HEK293T (cell line): ENCODE measurements around the gene CERS2.

Experiments
- CTBP1 ChIP-seq: fragments of 450-650 bp; IDR thresholded peaks from 2 replicates; pipeline ENCODE4 v1.6.1; 2016; ENCODE audit warnings: borderline replicate concordance
- FOXK2 ChIP-seq: fragments of 450-650 bp; IDR thresholded peaks from 2 replicates; pipeline ENCODE4 v1.6.1; 2016; ENCODE audit warnings: mild to moderate bottlenecking
- FOXM1 ChIP-seq: fragments of 450-650 bp; IDR thresholded peaks from 2 replicates; pipeline ENCODE4 v1.6.1; 2017; ENCODE audit warnings: mild to moderate bottlenecking, borderline replicate concordance
- SP1 ChIP-seq: fragments of 450-650 bp; IDR thresholded peaks from 2 replicates; pipeline ENCODE4 v1.6.1; 2017
- SUZ12 ChIP-seq: fragments of 450-650 bp; IDR thresholded peaks from 2 replicates; pipeline ENCODE4 v1.6.1; 2016; ENCODE audit warnings: mild to moderate bottlenecking
- TARDBP ChIP-seq: fragments of 450-650 bp; IDR thresholded peaks from 2 replicates; pipeline ENCODE4 v1.6.1; 2016
- ZNF384 ChIP-seq: fragments of 450-650 bp; IDR thresholded peaks from 2 replicates; pipeline ENCODE4 v1.6.1; 2016

DNA sequence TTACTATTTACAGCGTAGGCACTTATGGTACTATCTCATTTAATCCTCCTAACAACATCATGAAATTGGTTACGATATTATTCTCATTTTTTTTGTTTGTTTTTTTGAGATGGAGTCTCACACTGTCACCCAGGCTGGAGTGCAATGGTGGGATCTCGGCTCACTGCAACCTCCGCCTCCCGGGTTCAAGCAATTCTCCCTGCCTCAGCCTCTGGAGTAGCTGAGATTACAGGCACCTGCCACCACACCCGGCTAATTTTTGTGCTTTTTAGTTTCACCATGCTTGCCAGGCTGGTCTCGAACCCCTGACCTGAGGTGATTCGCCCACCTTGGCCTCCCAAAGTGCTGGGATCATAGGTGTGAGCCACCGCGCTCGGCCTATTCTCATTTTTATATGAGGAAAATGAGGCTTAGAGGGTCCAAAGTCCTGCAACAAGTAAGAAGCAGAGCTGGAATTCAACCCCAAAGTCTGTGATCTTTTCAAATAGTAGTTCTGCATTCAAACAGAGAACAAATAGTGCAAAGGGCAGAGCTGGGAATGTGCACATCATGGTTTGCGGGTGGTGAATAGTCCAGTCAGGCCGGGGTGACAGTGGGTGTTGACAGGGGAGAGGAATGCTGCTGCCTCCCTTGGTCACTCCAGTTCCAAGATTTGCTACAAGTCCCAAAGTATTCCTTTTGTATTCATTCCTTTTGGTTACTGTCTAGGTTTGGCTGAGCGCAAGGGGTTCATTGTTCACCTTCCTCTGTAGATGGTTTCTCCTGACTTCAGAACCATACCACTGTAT is 38.2 kb upstream of the CERS2 start:
- TF ChIP-seq ZNF384 (no peak), FOXM1 (no peak), TARDBP (no peak), FOXK2 (no peak), SP1 (no peak), SUZ12 (no peak), CTBP1 (no peak)
